Activated CD8-positive, alpha-beta memory T cell treated with anti-CD3 and anti-CD28 coated beads for 4 hours (primary cell): ENCODE measurements around the gene C1QTNF4.
"Not testable (repeated sequence)": the region's sequence is repeated elsewhere in the genome, so short reads cannot be mapped to it uniquely, and the experiment has no call there.

Experiments used
- DNase-seq, 2 donors: peaks; one replicate each; pipeline ENCODE4 v3.0.0-alpha.2; 2020; ENCODE audit warnings: low read depth in 2 of 2

The C1QTNF4 gene

DNA sequence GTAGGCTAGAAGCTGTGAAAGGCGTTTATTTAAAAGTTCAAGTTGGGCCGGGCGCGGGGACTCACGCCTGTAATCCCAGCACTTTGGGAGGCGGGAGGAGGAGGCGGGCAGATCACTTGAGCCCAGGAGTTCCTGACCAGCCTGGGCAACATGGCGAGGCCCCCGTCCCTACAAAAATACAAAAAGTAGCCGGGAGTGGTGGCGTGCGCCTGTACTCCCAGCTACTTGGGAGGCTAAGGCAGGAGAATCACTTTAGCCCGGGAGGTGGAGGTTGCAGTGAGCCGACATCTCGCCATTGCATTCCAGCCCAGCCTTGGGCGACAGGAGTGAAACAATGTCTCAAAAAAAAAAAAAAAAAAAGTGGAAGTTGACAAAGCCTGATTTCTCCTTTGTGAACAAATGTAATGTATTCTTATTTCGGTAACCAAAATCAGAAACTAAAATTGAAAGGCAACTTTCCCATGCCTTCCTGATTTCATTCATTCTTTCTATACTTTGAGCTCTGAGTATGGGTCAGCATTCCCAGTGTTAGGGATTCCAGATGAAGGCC is 28.0 kb downstream of the C1QTNF4 start:
- no peak for DNase-seq

DNA sequence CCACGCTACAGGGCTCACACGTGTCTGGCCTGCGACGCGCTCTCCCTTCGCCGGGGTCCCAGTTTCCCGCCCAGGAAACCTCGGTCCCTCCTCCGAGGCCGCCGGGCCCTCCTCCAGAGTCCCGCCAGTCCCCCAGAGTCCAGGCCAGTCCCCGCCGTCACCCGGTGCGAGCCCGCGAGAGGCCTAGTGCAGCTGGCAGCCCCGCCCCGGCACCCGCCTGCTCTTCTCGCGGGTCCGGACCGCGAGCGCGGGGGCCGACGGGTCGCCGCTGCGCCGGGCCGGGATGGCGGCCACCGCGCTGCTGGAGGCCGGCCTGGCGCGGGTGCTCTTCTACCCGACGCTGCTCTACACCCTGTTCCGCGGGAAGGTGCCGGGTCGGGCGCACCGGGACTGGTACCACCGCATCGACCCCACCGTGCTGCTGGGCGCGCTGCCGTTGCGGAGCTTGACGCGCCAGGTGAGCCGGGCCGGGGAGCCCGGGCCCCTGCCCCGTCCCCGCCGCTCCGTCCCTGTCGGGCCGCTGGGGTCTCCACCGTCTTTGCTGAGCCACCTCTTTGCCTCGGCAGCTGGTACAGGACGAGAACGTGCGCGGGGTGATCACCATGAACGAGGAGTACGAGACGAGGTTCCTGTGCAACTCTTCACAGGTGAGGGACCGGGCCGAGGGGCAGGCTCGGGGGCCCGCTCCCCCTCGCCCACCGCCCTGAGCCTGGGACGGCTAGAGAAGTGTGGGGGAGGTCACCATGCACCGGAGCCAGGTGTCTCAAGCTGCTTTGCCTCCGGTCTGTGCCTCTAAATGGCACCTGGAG is 28.7 kb downstream of the C1QTNF4 start, which contains the start of gene PTPMT1:
TSS of gene PTPMT1 (plus strand) at position 260 of the 809 bp plus-strand sequence. CDS start at position 284, 24 bp downstream.
- peak; percentile 21 to 40 for DNase-seq

DNA sequence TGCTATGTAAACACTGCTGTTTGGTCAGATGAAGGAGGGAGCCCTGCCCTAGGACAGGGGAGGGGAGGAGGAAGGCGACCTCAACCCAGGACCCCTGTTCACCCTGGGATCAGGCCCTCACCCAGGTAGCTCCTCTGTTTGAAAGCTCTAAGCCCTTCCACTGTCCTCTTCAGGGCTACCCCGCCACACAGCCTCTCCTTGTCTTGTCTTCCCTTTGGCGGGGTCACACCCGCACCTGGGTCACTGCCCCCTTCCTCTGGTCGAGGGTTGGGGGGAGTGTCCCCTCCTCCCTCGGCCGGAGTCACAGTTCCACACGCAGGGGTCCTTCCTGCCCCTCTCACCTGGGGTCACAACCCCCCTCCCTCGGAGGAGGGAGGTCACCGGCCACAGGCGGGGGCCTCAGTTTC is 29.3 kb downstream of the C1QTNF4 start:
- DNase-seq, result no peak

DNA sequence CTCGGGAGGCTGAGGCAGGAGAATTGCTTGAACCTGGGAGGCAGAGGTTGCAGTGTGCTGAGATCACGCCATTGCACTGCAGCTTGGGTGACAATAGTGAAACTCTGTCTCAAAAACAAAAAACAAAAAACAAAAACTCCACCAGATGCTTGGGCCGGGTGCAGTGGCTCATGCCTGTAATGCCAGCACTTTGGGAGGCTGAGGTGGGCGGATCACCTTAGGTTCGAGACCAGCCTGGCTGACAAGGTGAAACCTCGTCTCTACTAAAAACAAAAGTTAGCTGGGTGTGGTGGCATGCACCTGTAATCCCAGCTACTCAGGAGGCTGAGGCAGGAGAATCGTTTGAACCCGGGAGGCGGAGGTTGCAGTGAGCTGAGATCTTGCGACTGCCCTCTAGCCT is 29.8 kb downstream of the C1QTNF4 start:
- DNase-seq, result not testable (repeated sequence)

DNA sequence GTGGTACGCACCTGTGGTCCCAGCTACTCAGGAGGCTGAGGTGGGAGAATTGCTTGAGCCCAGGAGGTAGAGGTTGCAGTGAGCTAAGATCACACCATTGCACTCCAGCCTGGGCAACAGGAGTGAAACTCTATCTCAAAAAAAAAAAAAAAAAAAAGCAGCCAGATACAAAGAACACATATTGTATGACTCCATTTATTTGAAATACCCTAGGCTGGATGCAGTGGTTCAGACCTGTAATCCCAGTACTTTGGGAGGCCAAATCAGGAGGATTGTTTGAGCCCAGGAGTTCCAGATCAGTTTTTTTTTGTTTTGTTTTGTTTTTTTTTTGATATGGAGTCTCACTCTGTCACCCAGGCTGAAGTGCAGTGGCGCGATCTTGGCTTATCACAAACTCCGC is 31.8 kb downstream of the C1QTNF4 start:
- not testable (repeated sequence) for DNase-seq

DNA sequence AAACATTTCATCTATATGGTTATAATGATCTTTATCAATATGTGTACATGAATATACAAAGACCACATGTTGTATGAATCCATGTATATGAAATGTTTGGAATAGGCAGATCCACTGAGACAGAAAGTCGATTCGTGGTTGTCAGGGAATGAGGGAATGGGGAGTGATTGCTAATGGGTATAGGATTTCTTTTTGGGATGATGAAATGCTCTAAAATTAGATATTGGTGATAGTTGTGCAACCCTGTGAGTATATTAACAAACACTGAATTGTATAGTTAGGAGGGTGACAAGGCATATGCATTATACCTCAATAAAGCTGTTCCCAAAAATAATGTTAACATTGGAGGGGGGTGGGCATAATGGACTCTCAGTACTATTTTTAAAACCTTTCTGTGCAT is 33.8 kb downstream of the C1QTNF4 start:
- no peak for DNase-seq

DNA sequence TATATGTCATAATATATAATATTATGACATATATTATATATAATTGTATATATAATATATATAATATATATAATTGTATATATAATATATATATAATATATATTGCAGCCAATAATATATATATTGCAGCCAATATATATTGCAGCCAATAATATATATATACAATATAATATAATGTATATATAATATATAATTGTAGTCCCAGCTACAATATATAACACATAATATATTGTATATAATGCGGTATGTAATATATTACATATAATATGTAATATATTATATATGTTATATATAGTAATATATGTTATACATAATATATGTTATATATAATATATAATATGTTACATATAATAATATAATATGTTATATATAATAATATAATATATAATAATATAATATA is 35.5 kb downstream of the C1QTNF4 start:
- no peak for DNase-seq

DNA sequence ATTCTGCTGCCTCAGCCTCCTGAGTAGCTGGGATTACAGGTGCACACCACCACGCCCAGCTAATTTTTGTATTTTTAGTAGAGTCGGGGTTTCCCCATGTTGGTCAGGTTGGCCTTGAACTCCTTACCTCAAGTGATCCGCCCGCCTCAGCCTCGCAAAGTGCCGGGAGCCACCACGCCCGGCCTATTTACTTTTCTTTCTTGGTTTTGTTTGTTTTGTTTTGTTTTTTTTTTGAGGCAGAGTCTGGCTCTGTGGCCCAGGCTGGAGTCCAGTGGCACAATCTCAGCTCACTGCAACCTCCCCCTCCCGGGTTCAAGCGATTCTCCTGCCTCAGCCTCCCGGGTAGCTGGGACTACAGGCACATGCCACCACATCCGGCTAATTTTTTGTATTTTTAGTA is 37.2 kb downstream of the C1QTNF4 start:
- DNase-seq, result not testable (repeated sequence)

DNA sequence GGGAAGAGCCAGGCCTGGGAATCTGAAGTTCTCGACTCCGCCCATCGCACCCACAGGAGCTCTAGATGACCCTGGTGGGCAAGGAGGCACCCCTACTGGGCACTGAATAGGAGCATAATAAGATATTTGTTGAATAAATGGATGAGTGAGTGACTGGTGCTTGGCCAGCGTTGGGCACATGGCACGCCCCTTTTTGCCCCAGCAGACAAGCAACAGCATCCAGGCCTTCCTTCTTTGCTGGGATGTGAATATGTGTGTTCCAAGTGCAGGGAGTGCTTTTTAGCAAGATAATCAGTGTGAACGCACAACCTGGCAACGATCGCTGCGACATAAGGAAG is 40.8 kb downstream of the C1QTNF4 start:
- no peak for DNase-seq

DNA sequence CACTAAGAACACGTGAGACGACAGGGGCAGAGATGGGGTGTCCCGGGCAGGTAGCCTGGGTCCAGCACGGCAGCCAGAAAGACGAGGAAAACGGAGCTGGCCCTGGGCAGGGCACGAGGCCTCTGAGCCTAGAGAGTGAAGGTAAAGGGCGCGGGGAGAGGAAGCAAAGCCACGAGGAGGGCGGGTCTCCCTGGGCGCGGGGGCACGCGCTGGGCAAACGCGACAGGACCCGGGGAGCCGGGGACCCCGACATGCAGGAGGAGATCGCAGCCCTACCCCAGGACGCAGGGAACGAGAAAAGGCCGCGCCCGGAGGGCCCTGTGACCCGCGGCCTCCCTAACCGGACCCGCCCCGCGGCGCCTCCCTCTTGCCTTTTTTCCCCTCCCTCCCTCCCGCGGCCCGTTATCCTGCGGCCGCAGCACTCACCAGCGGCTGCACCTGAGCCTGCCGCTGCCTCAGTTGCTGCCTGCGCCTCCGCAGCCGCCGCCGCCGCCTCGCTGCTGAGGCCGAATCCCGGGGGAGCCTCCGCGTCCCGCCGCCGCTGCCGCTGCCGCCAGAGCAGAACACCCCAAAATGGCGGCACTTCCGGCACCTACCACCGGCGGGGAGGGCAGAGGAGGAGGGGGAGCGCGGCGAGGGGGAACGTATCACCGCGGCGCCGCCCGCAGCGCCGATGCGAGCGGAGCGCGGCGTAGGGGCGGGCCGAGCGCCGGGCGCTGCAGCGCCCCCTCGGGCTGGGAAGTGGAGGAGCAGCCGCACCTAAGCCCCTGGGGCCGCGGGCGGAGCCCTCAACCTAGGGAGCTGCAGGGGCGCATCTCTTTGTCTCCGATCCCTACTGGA is 41.4 kb downstream of the C1QTNF4 start, which contains the start of gene CELF1:
TSS of gene CELF1 (minus strand) at position 567 of the 840 bp plus-strand sequence. CDS start 53,609 bp downstream, outside the sequence.
- peak; percentile 79 to 83 for DNase-seq

DNA sequence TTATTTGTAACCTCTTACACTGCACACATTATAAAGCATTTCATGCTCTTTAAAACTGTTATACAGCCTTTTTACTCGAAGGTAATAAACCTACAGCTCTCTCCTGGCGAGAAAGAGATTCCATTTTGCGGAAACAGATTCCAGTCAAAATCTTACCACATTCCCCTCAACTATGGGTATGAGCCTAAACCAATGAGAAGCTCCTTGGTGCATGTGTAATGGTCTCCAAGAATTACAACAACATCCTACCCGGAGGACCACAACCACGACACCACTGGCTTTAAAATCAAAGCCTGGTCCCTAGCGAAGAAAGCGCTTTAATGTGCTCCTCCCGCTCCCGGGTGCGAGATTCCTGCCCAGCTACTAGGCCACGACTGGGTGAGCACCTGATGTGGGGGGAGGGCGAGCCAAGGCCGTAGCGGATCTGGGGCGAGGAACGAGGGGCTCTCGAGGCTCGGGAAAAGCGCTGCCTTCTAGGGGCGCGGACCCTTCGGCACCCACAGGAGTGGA is 42.1 kb downstream of the C1QTNF4 start:
- DNase-seq, result no peak

DNA sequence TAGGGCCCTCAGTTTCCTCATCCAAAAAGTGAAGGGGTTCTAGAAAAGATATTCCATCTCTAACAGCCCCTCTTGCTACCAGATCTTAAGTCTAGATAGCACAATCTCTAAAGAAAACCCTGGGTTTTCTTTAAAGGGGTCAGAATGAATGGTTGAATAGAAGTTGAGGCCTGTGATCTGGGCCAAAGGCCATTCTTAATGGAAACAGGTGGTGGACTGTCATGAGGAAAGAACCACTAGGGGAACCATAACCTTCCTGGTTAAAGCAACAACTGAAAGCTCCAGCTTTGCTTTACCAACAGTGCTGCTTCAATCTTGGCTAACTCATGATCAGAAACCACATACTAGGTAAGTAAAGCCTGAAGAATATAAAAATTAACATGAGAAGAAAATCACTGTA is 43.1 kb downstream of the C1QTNF4 start:
- no peak for DNase-seq

DNA sequence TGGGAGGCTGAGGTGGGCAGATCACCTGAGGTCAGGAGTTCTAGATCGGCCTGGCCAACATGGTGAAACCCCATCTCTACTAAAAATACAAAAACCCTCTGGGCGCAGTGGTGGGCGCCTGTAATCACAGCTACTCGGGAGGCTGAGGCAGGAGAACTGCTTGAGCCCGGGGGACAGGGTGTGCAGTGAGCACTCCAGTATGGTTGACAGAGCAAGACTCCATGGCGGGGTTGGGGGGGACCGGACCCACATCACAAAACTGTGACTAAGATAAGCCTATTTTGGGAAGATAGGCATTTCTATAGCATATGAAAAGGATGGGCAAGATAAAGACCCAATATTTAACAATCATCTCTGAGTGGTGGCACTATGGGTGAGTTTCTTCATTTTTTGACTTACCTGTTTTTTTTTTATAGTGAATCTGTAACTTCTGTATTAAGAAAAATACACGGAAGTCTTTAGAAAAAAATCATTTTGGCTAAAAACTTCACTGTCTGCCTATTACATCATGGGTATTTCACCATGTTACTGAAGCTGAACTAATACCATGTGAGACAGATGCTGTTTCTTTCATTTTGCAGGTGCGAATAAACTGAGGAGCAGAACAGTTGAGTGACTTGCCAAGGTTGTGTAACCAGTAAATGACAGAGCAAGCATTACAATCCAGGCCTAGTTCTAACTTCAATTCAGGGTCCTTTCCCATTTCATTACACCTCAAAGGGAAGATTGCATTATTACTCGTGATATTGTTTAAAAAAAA is 43.7 kb downstream of the C1QTNF4 start:
- no peak for DNase-seq

DNA sequence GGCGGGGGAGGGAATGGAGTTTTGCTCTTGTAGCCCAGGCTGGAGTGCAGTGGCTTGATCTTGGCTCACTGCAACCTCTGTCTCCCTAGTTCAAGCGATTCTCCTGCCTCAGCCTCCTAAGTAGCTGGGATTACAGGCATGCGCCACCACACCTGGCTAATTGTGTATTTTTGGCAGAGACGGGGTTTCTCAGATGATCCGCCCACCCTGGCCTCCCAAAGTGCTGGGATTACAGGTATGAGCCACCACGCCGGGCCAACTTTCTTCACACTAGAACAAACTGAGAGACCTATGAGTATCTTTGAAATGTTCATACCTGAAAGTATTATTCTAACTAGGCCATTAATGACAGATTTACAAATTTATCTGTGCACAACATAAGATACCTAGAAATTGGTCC is 47.9 kb downstream of the C1QTNF4 start:
- not testable (repeated sequence) for DNase-seq

DNA sequence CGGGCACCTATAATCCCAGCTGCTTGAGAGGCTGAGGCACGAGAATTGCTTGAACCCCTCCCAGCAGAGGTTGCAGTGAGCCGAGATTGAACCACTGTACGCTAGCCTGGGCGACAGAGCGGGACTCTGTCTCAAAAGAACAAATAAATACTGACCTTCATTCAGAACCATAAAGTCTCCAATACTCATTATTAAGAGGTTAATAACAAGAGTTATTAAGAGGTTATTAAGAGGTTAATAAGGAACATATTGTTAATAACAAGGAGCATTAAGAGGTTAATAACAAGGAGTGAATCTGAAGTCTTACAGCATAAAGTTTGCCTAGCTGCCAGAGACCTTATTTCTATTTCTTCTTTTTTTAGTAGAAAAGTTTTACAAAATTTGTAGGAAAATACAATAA is 48.9 kb downstream of the C1QTNF4 start:
- DNase-seq, result no peak

DNA sequence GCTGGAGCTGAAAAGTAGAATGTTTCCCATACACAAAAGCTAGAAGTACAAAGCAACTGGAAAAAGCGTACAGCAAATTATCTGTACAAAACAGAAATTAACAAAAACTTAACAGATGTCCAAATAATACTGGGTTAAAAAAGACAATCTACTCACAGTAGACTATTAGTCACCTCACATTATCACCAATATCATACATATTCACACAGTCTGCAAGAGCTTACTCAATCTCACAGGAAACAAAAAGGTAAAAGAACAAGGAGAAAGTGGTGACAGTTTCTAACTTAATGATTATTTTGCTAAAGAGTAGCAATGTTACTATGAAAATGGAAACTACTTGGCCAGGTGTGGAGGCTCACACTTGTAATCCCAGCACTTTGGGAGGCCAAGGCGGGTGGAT is 53.1 kb downstream of the C1QTNF4 start:
- no peak for DNase-seq

DNA sequence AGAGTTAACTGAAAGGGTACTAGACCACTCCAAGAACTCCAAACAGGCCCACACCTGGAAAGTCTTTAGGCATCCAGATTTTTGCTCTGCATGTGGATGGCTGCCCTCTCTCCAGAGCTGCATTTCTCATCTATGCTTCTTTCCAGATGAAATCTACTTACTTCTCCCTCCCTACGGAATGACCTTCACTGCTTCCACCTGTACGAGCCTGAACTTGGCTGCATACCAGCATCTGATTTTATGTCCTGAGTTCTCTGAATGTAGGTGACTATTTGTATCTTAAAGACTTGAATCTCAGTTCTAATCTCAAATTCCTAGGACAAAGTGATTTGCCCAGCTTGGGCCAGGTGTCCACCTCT is 54.6 kb downstream of the C1QTNF4 start:
- no peak for DNase-seq
